ENCODE measurements around the gene SIAH2. TPM values are rescaled to one million over a fixed set of nuclear protein-coding genes. Genes with fewer than 3 reads are reported as not detected.

The SIAH2 gene
- total RNA-seq, 2 experiments from 2014 or later = 34.7 to 54.2 TPM

GRCh38 chr3:150756491-150757059 is 6.4 kb downstream of the SIAH2 start:
- no peak overlapping the region for H3K27ac Mint-ChIP-seq
- H3K36me3 Mint-ChIP-seq = peaks cover 61% of the 10 kb centered on the region
- no peak overlapping the region for H3K4me3 Mint-ChIP-seq
- CTCF ChIA-PET = no interaction called here
- H3K4me1 Mint-ChIP-seq = peaks cover 64% of the 10 kb centered on the region
- H3K9me3 Mint-ChIP-seq (ENCODE audit: low read depth) = peaks cover 4% of the 10 kb centered on the region
- DNase-seq (no peak), ATAC-seq (no peak)
- no peaks in the 10 kb centered on the region for H3K27me3 Mint-ChIP-seq

GRCh38 chr3:150755902-150756301 is 7.1 kb downstream of the SIAH2 start:
- H3K27ac Mint-ChIP-seq = no peak overlapping the region
- ATAC-seq (no peak), DNase-seq (no peak)
- H3K4me3 Mint-ChIP-seq = no peak overlapping the region
- CTCF ChIA-PET = no interaction called here
- H3K36me3 Mint-ChIP-seq = peaks cover 59% of the 10 kb centered on the region
- H3K9me3 Mint-ChIP-seq (ENCODE audit: low read depth) = peaks cover 4% of the 10 kb centered on the region
- H3K4me1 Mint-ChIP-seq = peaks cover 71% of the 10 kb centered on the region
- no peaks in the 10 kb centered on the region for H3K27me3 Mint-ChIP-seq

- Mint-ChIP-seq H3K27ac (peak overlapping the region; percentile 29), H3K9me3 (ENCODE audit: low read depth) (peaks cover 4% of the 10 kb centered on the region), H3K36me3 (peaks cover 59% of the 10 kb centered on the region), H3K4me1 (peaks cover 77% of the 10 kb centered on the region), H3K27me3 (no peaks in the 10 kb centered on the region), H3K4me3 (no peak overlapping the region)
- no peak for DNase-seq
- CTCF ChIA-PET = interaction anchor here (0.9 kb wide), 1 partner anchor 33 kb away, joined by 4 read pairs; no protein-coding TSS in a partner anchor
- ATAC-seq = no peak
Measured at GRCh38 chr3:150754896-150755295, 8.1 kb downstream of the SIAH2 start.

- H3K36me3 Mint-ChIP-seq = peaks cover 51% of the 10 kb centered on the region
- H3K4me3 Mint-ChIP-seq = no peak overlapping the region
- ATAC-seq (no peak), DNase-seq (no peak)
- H3K4me1 Mint-ChIP-seq = peaks cover 76% of the 10 kb centered on the region
- H3K27ac Mint-ChIP-seq = peak overlapping the region; percentile 34
- H3K27me3 Mint-ChIP-seq = no peaks in the 10 kb centered on the region
- peaks cover 4% of the 10 kb centered on the region for H3K9me3 Mint-ChIP-seq (ENCODE audit: low read depth)
- CTCF ChIA-PET = interaction anchor here (0.7 to 1.9 kb wide), 3 partner anchors 8 to 30 kb away, joined by 3 to 7 read pairs (median 3); no protein-coding TSS in a partner anchor
Measured at GRCh38 chr3:150751781-150752263, 11.1 kb downstream of the SIAH2 start.

GRCh38 chr3:150749255-150749654 is 13.7 kb downstream of the SIAH2 start:
- ATAC-seq (no peak), DNase-seq (no peak)
- Mint-ChIP-seq H3K4me1 (peaks cover 79% of the 10 kb centered on the region), H3K9me3 (ENCODE audit: low read depth) (peaks cover 1% of the 10 kb centered on the region), H3K36me3 (peaks cover 39% of the 10 kb centered on the region), H3K4me3 (no peak overlapping the region), H3K27ac (no peak overlapping the region), H3K27me3 (no peaks in the 10 kb centered on the region)
- CTCF ChIA-PET = interaction anchor here (1.0 to 1.1 kb wide), 2 partner anchors 38 to 45 kb away, joined by 3 to 5 read pairs; partner anchors contain the start of gene ERICH6

GRCh38 chr3:150748684-150749047 is 14.3 kb downstream of the SIAH2 start:
- Mint-ChIP-seq H3K9me3 (ENCODE audit: low read depth) (no peaks in the 10 kb centered on the region), H3K4me1 (peaks cover 77% of the 10 kb centered on the region), H3K4me3 (no peak overlapping the region), H3K27me3 (no peaks in the 10 kb centered on the region), H3K36me3 (peaks cover 34% of the 10 kb centered on the region), H3K27ac (peak overlapping the region; percentile 4)
- ATAC-seq = no peak
- CTCF ChIA-PET = no interaction called here
- no peak for DNase-seq

GRCh38 chr3:150747886-150748683 is 14.9 kb downstream of the SIAH2 start:
- CTCF ChIA-PET = interaction anchor here (1.4 kb wide), 1 partner anchor 10 kb away, joined by 3 read pairs; no protein-coding TSS in a partner anchor
- peaks cover 32% of the 10 kb centered on the region for H3K36me3 Mint-ChIP-seq
- no peak overlapping the region for H3K27ac Mint-ChIP-seq
- H3K9me3 Mint-ChIP-seq (ENCODE audit: low read depth) = no peaks in the 10 kb centered on the region
- DNase-seq (no peak), ATAC-seq (no peak)
- H3K4me1 Mint-ChIP-seq = peaks cover 79% of the 10 kb centered on the region
- H3K27me3 Mint-ChIP-seq = no peaks in the 10 kb centered on the region
- no peak overlapping the region for H3K4me3 Mint-ChIP-seq

GRCh38 chr3:150746791-150747590 is 16.0 kb downstream of the SIAH2 start:
- ATAC-seq (no peak), DNase-seq (no peak)
- CTCF ChIA-PET = interaction anchor here (1.3 to 1.4 kb wide), 3 partner anchors 9 to 26 kb away, joined by 3 to 4 read pairs (median 3); no protein-coding TSS in a partner anchor
- Mint-ChIP-seq H3K27ac (no peak overlapping the region), H3K36me3 (peaks cover 36% of the 10 kb centered on the region), H3K4me1 (peaks cover 79% of the 10 kb centered on the region), H3K4me3 (no peak overlapping the region), H3K27me3 (no peaks in the 10 kb centered on the region), H3K9me3 (ENCODE audit: low read depth) (no peaks in the 10 kb centered on the region)

- H3K4me1 Mint-ChIP-seq = peaks cover 79% of the 10 kb centered on the region
- H3K36me3 Mint-ChIP-seq = peaks cover 40% of the 10 kb centered on the region
- H3K27ac Mint-ChIP-seq = no peak overlapping the region
- no peaks in the 10 kb centered on the region for H3K27me3 Mint-ChIP-seq
- CTCF ChIA-PET = interaction anchor here (1.3 kb wide), 2 partner anchors 17 to 24 kb away, joined by 3 to 4 read pairs; no protein-coding TSS in a partner anchor
- no peak for ATAC-seq
- no peaks in the 10 kb centered on the region for H3K9me3 Mint-ChIP-seq (ENCODE audit: low read depth)
- DNase-seq = no peak
- H3K4me3 Mint-ChIP-seq = no peak overlapping the region
Measured at GRCh38 chr3:150745832-150746231, 17.1 kb downstream of the SIAH2 start.

GRCh38 chr3:150744919-150745211 is 18.1 kb downstream of the SIAH2 start:
- no peaks in the 10 kb centered on the region for H3K9me3 Mint-ChIP-seq (ENCODE audit: low read depth)
- CTCF ChIA-PET = no interaction called here
- H3K4me3 Mint-ChIP-seq = no peak overlapping the region
- ATAC-seq = no peak
- H3K27ac Mint-ChIP-seq = peak overlapping the region; percentile 52
- H3K27me3 Mint-ChIP-seq = no peaks in the 10 kb centered on the region
- DNase-seq = no peak
- H3K4me1 Mint-ChIP-seq = peaks cover 81% of the 10 kb centered on the region
- peaks cover 41% of the 10 kb centered on the region for H3K36me3 Mint-ChIP-seq

GRCh38 chr3:150744041-150744918 is 18.7 kb downstream of the SIAH2 start:
- Mint-ChIP-seq H3K36me3 (peaks cover 42% of the 10 kb centered on the region), H3K9me3 (ENCODE audit: low read depth) (no peaks in the 10 kb centered on the region), H3K4me1 (peaks cover 83% of the 10 kb centered on the region), H3K27me3 (no peaks in the 10 kb centered on the region), H3K4me3 (no peak overlapping the region), H3K27ac (no peak overlapping the region)
- CTCF ChIA-PET = interaction anchor here (1.0 kb wide), 1 partner anchor 18 kb away, joined by 3 read pairs; the partner anchor contains the start of gene SIAH2
- no peak for DNase-seq
- no peak for ATAC-seq

GRCh38 chr3:150743508-150743907 is 19.5 kb downstream of the SIAH2 start:
- Mint-ChIP-seq H3K36me3 (peaks cover 40% of the 10 kb centered on the region), H3K27me3 (no peaks in the 10 kb centered on the region), H3K4me1 (peaks cover 82% of the 10 kb centered on the region), H3K4me3 (no peak overlapping the region), H3K9me3 (ENCODE audit: low read depth) (no peaks in the 10 kb centered on the region), H3K27ac (no peak overlapping the region)
- DNase-seq = no peak
- ATAC-seq = no peak
- CTCF ChIA-PET = interaction anchor here (1.0 kb wide), 1 partner anchor 19 kb away, joined by 3 read pairs; the partner anchor contains the start of gene SIAH2

Measured in activated CD8-positive, alpha-beta memory T cell treated with anti-CD3 and anti-CD28 coated beads, Interleukin-2, amount 10 ng/mL, durations not matched to agents 7 days and 5 days (primary cell).